HEK293T (cell line): ENCODE results near the gene ARHGAP40.

Source experiments
- ARNT ChIP-seq: fragments of 450-650 bp; IDR thresholded peaks from 2 replicates; pipeline ENCODE4 v1.6.1; 2017; ENCODE audit warnings: mild to moderate bottlenecking
- BHLHE40 ChIP-seq: fragments of 450-650 bp; IDR thresholded peaks from 2 replicates; pipeline ENCODE4 v1.6.1; 2016; ENCODE audit warnings: mild to moderate bottlenecking, moderate library complexity, borderline replicate concordance
- CTBP1 ChIP-seq: fragments of 450-650 bp; IDR thresholded peaks from 2 replicates; pipeline ENCODE4 v1.6.1; 2016; ENCODE audit warnings: borderline replicate concordance
- ELF4 ChIP-seq: fragments of 450-650 bp; IDR thresholded peaks from 2 replicates; pipeline ENCODE4 v1.6.1; 2017; ENCODE audit warnings: antibody characterized with exemption
- FOXA1 ChIP-seq: fragments of 450-650 bp; IDR thresholded peaks from 2 replicates; pipeline ENCODE4 v1.6.1; 2016; ENCODE audit warnings: mild to moderate bottlenecking
- FOXK2 ChIP-seq: fragments of 450-650 bp; IDR thresholded peaks from 2 replicates; pipeline ENCODE4 v1.6.1; 2016; ENCODE audit warnings: mild to moderate bottlenecking
- FOXM1 ChIP-seq: fragments of 450-650 bp; IDR thresholded peaks from 2 replicates; pipeline ENCODE4 v1.6.1; 2017; ENCODE audit warnings: mild to moderate bottlenecking, borderline replicate concordance
- HDGF ChIP-seq: fragments of 450-650 bp; IDR thresholded peaks from 2 replicates; pipeline ENCODE4 v1.6.1; 2017; ENCODE audit warnings: antibody characterized with exemption, borderline replicate concordance
- LEF1 ChIP-seq: fragments of 450-650 bp; IDR thresholded peaks from 2 replicates; pipeline ENCODE4 v1.6.1; 2017; ENCODE audit warnings: mild to moderate bottlenecking, borderline replicate concordance
- SP1 ChIP-seq: fragments of 450-650 bp; IDR thresholded peaks from 2 replicates; pipeline ENCODE4 v1.6.1; 2017
- SUZ12 ChIP-seq: fragments of 450-650 bp; IDR thresholded peaks from 2 replicates; pipeline ENCODE4 v1.6.1; 2016; ENCODE audit warnings: mild to moderate bottlenecking
- TARDBP ChIP-seq: fragments of 450-650 bp; IDR thresholded peaks from 2 replicates; pipeline ENCODE4 v1.6.1; 2016

DNA sequence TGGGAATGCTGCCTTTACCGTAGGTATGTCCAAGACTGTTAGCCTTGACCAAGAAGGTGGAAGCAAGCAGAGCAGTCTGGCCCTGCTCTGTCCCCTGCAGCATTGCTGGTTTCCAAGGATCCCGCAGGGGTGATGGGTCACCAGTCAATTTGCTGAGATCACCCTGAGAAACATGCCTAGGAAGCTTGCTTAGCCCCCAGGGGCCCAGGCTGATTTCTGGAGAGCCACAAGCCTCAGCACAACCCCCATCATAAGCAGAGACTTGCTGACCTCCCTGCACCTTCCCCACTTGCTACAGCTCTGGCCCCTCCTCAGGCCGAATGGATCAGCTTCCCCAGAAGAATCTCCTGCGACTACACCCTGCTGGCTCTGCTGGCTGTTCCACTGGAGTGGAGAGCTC lies 21.5 kb downstream of the ARHGAP40 start:
- TF ChIP-seq ARNT, result no peak
- no peak for TF ChIP-seq TARDBP
- TF ChIP-seq HDGF, result no peak
- TF ChIP-seq FOXM1, result no peak
- TF ChIP-seq SUZ12, result no peak
- no peak for TF ChIP-seq FOXK2
- TF ChIP-seq LEF1, result no peak
- no peak for TF ChIP-seq ELF4
- TF ChIP-seq SP1, result no peak
- no peak for TF ChIP-seq FOXA1
- no peak for TF ChIP-seq BHLHE40
- TF ChIP-seq CTBP1, result no peak
